GM12878 (cell line): ENCODE measurements around the gene GNAQ. TPM values are rescaled to one million over a fixed set of nuclear protein-coding genes. Genes with fewer than 3 reads are reported as not detected.

ENCODE experiments used
- ATAC-seq: fragments of 200-7000 bp; cut with Tn5 transposase; 3 replicates; pipeline ENCODE4 v1.9.1; 2020; ENCODE audit warnings: mild to moderate bottlenecking, moderate library complexity
- BruUV-seq: library from RNA; stranded (reverse); fragments of 400-500 nt; replicated peaks from 2 replicates; lab custom pipeline; 2021; lab: Mats Ljungman, UMichigan
- CTCF ChIA-PET: fragments of 300-600 bp; sonication (Branson Sonifier 250); formaldehyde crosslinking; extraction: SDS; loops from one replicate; lab custom pipeline; 2021; ENCODE audit warnings: inconsistent platforms; lab: Yijun Ruan, JAX
- POLR2A ChIA-PET: fragments of 350-600 bp; formaldehyde crosslinking; extraction: SDS; loops from one replicate; lab custom pipeline; 2021; ENCODE audit warnings: inconsistent platforms; lab: Charles Lee
- RAD21 ChIA-PET: fragments of 300-600 bp; sonication (Branson Sonifier 250); formaldehyde crosslinking; loops from one replicate; lab custom pipeline; 2023; ENCODE audit warnings: antibody characterized with exemption; ENCODE audit not compliant: unreplicated experiment; lab: Charles Lee
- SMC1A ChIA-PET: fragments of 300-600 bp; sonication (Branson Sonifier 250); formaldehyde crosslinking; loops from one replicate; lab custom pipeline; 2023; ENCODE audit not compliant: unreplicated experiment, uncharacterized antibody; lab: Charles Lee
- DNase-seq: peaks from one replicate; pipeline ENCODE4 v3.0.0-alpha.2; 2011; ENCODE audit warnings: low read depth, low spot score
- FAIRE-seq: peaks from 3 replicates; lab custom pipeline; 2011; peaks lifted over from hg19 to GRCh38; lab: Jason Lieb, UNC
- H2AFZ ChIP-seq: 2 replicates; pipeline ENCODE4 v1.6.0; 2011; ENCODE audit warnings: low read depth, low read length, control low read depth; ENCODE audit not compliant: control insufficient read depth
- H3K27ac ChIP-seq: 2 replicates; pipeline ENCODE4 v1.5.1; 2011; ENCODE audit warnings: control low read depth; ENCODE audit not compliant: control insufficient read depth, insufficient read depth
- H3K27me3 ChIP-seq, 2 experiments: replicated peaks in 1 of 2; 2 replicates each; pipeline versions ENCODE4 v1.6.0 to v1.6.1; 2011; ENCODE audit warnings: low read length in 1 of 2; ENCODE audit not compliant: control insufficient read depth in 2 of 2, insufficient read depth in 2 of 2
- H3K36me3 ChIP-seq, 2 experiments: 2 replicates each; pipeline ENCODE4 v1.5.1; 2011; ENCODE audit warnings: low read length in 1 of 2; ENCODE audit not compliant: control insufficient read depth in 2 of 2, insufficient read depth in 2 of 2
- H3K4me1 ChIP-seq: 2 replicates; pipeline ENCODE4 v1.6.1; 2011; ENCODE audit warnings: mild to moderate bottlenecking, low read length, moderate library complexity, mixed read lengths; ENCODE audit not compliant: control insufficient read depth, insufficient read depth
- H3K4me2 ChIP-seq: 2 replicates; pipeline ENCODE4 v1.6.0; 2011; ENCODE audit warnings: control low read depth; ENCODE audit not compliant: control insufficient read depth, insufficient read depth
- H3K4me3 ChIP-seq: fragments of 200-600 bp; sonication (generic); 2 replicates; pipeline ENCODE4 v1.5.1; 2016
- H3K79me2 ChIP-seq: 2 replicates; pipeline ENCODE4 v1.6.0; 2011; ENCODE audit warnings: low read length; ENCODE audit not compliant: control insufficient read depth, insufficient read depth
- H3K9ac ChIP-seq: 2 replicates; pipeline ENCODE4 v1.8.0; 2011; ENCODE audit warnings: low read length, control low read depth, mixed read lengths; ENCODE audit not compliant: control insufficient read depth, insufficient read depth
- H3K9me3 ChIP-seq: replicated peaks from 3 replicates; pipeline ENCODE4 v1.5.1; 2011; ENCODE audit warnings: mild to moderate bottlenecking, low read length; ENCODE audit not compliant: control insufficient read depth, insufficient read depth
- H4K20me1 ChIP-seq: 2 replicates; pipeline ENCODE4 v1.6.0; 2011; ENCODE audit not compliant: control insufficient read depth, insufficient read depth
- BCL11A ChIP-seq: IDR thresholded peaks from 2 replicates; pipeline ENCODE4 v1.6.1; 2011; ENCODE audit warnings: low read depth, low read length
- CBX5 ChIP-seq: sonication (generic); IDR thresholded peaks from 2 replicates; pipeline ENCODE4 v1.6.1; 2016; ENCODE audit warnings: low read depth, moderate library complexity, mild to moderate bottlenecking, inconsistent platforms
- FOXM1 ChIP-seq: IDR thresholded peaks from 2 replicates; pipeline ENCODE4 v1.6.1; 2012; ENCODE audit warnings: low read depth, mild to moderate bottlenecking, inconsistent platforms, low read length, moderate library complexity
- NFIC ChIP-seq: IDR thresholded peaks from 2 replicates; pipeline ENCODE4 v1.6.1; 2012; ENCODE audit warnings: low read depth, mild to moderate bottlenecking, inconsistent platforms, low read length, moderate library complexity
- SPI1 ChIP-seq: IDR thresholded peaks from 2 replicates; pipeline ENCODE4 v1.6.1; 2011; ENCODE audit warnings: low read depth, mild to moderate bottlenecking, low read length, moderate library complexity, borderline replicate concordance; ENCODE audit not compliant: insufficient read depth
- SREBF2 ChIP-seq: IDR thresholded peaks from 2 replicates; pipeline ENCODE4 v1.6.1; 2012; ENCODE audit warnings: mild to moderate bottlenecking, low read length
- WGBS: methylation state at CpG from one replicate; pipeline ENCODE4 v1.1.6; 2016; ENCODE audit warnings: low lambda C conversion rate; ENCODE audit not compliant: insufficient replicate concordance, insufficient coverage; ENCODE audit errors: missing lambda C conversion rate; 5-methylcytosine and 5-hydroxymethylcytosine counted together
- in situ Hi-C: fragments of 300-500 bp; cut with MboI; formaldehyde crosslinking; loops from 9 replicates; pipeline ENCODE4 v1.14.3; 2018; ENCODE audit warnings: mixed read lengths
- intact Hi-C: fragments of 100-400 bp; cut with micrococcal nuclease; formaldehyde crosslinking; loops from one replicate; pipeline ENCODE4 v1.14.2; 2022; ENCODE audit not compliant: unreplicated experiment
- polyA plus RNA-seq, 11 experiments: library from polyadenylated mRNA; depleted of rRNA in 4 of 11; unstranded in 6 of 11; stranded (reverse) in 5 of 11; fragments of >200 nt; fragmentation: Nextera tagmentation in 4 of 11; fragmentation: Illumina TruSeq in 1 of 11; extraction: Ambion mirVana in 4 of 11; extraction: Trizol in 1 of 11; gene quantifications; 1 replicate in 1 of 11; 2 replicates in 10 of 11; pipeline versions ENCODE4 v1.2.1 to v1.2.3, GENCODE V29; 2011 to 2016; ENCODE audit warnings: inconsistent platforms in 2 of 11, missing spikeins in 2 of 11, low read depth in 1 of 11
- total RNA-seq, 4 experiments: library from RNA; depleted of rRNA in 3 of 4; stranded (reverse); fragments of >200 nt in 3 of 4; fragmentation: Illumina TruSeq in 1 of 4; extraction: Trizol in 1 of 4; gene quantifications; 2 replicates each; pipeline versions ENCODE4 v1.2.1 to v1.2.3, GENCODE V29; 2013 to 2021
- TF ChIP-seq, protein P1 (sequence below): fragments of 150-350 bp; IDR thresholded peaks from 2 replicates; pipeline ENCODE4 v1.6.1; 2014; ENCODE audit warnings: mild to moderate bottlenecking, low read depth, low read length
- TF ChIP-seq, protein P2 (sequence below), 3 experiments: IDR thresholded peaks in 2 of 3; conservative IDR thresholded peaks in 1 of 3; 2 replicates each; pipeline ENCODE4 v1.5.1; 2011; ENCODE audit warnings: low read depth in 3 of 3, low read length in 3 of 3, mild to moderate bottlenecking in 3 of 3, control low read depth in 2 of 3, moderate library complexity in 2 of 3, inconsistent platforms in 1 of 3, mixed read lengths in 1 of 3; ENCODE audit not compliant: control insufficient read depth in 2 of 3, insufficient read depth in 1 of 3; ENCODE audit errors: extremely low read depth in 1 of 3

The GNAQ gene
- total and polyA plus RNA-seq, 10 of the 15 experiments (the other 5 are each of a cell fraction or from before 2014, with no cell fraction given): 0.15 to 47.2 (median 0.49) TPM

DNA sequence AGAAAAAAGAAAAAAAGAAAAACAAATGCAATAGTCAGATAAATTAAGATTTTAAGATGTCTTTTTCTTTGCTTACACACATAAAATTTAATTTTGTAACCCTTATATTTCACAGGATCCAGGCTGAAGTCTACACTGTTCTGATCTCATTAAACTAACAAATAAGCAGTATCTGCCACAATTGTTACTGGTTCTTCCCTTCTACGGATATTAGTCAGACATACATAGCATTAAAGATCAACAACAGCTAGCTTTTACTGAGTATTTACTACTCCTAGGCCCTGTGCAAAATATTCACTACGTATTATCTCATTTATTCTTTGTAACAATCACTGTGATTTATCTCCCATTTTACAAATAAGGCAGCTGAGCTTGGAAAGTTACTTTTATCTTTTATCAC lies 34.9 kb downstream of the GNAQ start:
- H3K9me3 ChIP-seq: no peaks in the 10 kb centered on the region
- TF ChIP-seq SREBF2 (no peak), BCL11A (no peak), FOXM1 (no peak), NFIC (no peak), CBX5 (no peak), SPI1 (no peak)
- TF ChIP-seq, protein P1, sequence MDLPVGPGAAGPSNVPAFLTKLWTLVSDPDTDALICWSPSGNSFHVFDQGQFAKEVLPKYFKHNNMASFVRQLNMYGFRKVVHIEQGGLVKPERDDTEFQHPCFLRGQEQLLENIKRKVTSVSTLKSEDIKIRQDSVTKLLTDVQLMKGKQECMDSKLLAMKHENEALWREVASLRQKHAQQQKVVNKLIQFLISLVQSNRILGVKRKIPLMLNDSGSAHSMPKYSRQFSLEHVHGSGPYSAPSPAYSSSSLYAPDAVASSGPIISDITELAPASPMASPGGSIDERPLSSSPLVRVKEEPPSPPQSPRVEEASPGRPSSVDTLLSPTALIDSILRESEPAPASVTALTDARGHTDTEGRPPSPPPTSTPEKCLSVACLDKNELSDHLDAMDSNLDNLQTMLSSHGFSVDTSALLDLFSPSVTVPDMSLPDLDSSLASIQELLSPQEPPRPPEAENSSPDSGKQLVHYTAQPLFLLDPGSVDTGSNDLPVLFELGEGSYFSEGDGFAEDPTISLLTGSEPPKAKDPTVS: no peak
- TF ChIP-seq, protein P2, sequence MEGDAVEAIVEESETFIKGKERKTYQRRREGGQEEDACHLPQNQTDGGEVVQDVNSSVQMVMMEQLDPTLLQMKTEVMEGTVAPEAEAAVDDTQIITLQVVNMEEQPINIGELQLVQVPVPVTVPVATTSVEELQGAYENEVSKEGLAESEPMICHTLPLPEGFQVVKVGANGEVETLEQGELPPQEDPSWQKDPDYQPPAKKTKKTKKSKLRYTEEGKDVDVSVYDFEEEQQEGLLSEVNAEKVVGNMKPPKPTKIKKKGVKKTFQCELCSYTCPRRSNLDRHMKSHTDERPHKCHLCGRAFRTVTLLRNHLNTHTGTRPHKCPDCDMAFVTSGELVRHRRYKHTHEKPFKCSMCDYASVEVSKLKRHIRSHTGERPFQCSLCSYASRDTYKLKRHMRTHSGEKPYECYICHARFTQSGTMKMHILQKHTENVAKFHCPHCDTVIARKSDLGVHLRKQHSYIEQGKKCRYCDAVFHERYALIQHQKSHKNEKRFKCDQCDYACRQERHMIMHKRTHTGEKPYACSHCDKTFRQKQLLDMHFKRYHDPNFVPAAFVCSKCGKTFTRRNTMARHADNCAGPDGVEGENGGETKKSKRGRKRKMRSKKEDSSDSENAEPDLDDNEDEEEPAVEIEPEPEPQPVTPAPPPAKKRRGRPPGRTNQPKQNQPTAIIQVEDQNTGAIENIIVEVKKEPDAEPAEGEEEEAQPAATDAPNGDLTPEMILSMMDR (IDR thresholded peaks at IDR 0.05 in 2 of 3, conservative IDR thresholded peaks at IDR 0.05 in 1 of 3; ENCODE audit: control insufficient read depth in 2 of 3, extremely low read depth in 1 of 3, insufficient read depth in 1 of 3, low read depth in 3 of 3, low read length in 3 of 3): no peak
- FAIRE-seq (no peak), ATAC-seq (peak; percentile 20; the same call in 1 of the 3 replicates), DNase-seq (no peak)
- 41% methylated on average over 2 of the region's 2 CpGs for WGBS
- H3K4me1 ChIP-seq: no peaks in the 10 kb centered on the region
- in situ Hi-C loops (no loop called here), intact Hi-C loops (no loop called here)
- no peak overlapping the region for H3K9ac ChIP-seq
- BruUV-seq: no TSS peak
- H3K79me2 ChIP-seq: no peaks in the 10 kb centered on the region
- POLR2A ChIA-PET: interaction anchor here (4.8 kb wide), 1 partner anchor 10 kb away, joined by 21 read pairs; no protein-coding TSS in a partner anchor
- CTCF ChIA-PET: interaction anchor here (0.8 to 1.0 kb wide), 2 partner anchors 20 to 39 kb away, joined by 3 read pairs; no protein-coding TSS in a partner anchor
- no peak overlapping the region for H2AFZ ChIP-seq
- H3K36me3 ChIP-seq: no peaks in the 10 kb centered on the region
- H3K27ac ChIP-seq: no peak overlapping the region
- RAD21 ChIA-PET: interaction anchor here (0.6 to 2.2 kb wide), 7 partner anchors 18 to 393 kb away, joined by 3 to 7 read pairs (median 3); no protein-coding TSS in a partner anchor
- H3K4me3 ChIP-seq: no peak overlapping the region
- H3K27me3 ChIP-seq: no peaks in the 10 kb centered on the region; a peak in 2 of 4 replicates
- SMC1A ChIA-PET: interaction anchor here (0.9 to 2.3 kb wide), 9 partner anchors 9 to 85 kb away, joined by 3 to 13 read pairs (median 4); no protein-coding TSS in a partner anchor
- no peak overlapping the region for H3K4me2 ChIP-seq
- H4K20me1 ChIP-seq: no peaks in the 10 kb centered on the region
